A204.1 (cell line): ENCODE measurements around the gene BRD4.

Experiments
- FAIRE-seq: peaks from 2 replicates; lab custom pipeline; 2012; peaks lifted over from hg19 to GRCh38; lab: Jason Lieb, UNC

Gene BRD4

GRCh38 chr19:15265214-15265849, 67.0 kb downstream of the BRD4 start:
- no peak for FAIRE-seq

DNA sequence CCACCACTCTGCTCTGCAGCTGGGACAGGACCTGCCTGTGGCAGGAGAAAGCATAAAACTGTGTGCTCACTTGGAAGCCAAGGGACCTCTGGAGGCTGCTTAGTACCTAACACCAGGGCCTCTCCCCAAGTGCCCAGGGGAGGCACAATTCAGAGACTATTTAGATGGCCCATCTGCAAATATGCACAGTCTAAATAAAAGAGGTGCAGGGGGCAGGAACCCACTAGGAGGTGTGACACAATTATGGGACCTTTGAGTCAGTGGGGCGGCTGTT, 67.5 kb downstream of the BRD4 start:
- no peak for FAIRE-seq

GRCh38 chr19:15264061-15264932, 68.0 kb downstream of the BRD4 start:
- FAIRE-seq: no peak

GRCh38 chr19:15263361-15263985, 68.9 kb downstream of the BRD4 start:
- no peak for FAIRE-seq

DNA sequence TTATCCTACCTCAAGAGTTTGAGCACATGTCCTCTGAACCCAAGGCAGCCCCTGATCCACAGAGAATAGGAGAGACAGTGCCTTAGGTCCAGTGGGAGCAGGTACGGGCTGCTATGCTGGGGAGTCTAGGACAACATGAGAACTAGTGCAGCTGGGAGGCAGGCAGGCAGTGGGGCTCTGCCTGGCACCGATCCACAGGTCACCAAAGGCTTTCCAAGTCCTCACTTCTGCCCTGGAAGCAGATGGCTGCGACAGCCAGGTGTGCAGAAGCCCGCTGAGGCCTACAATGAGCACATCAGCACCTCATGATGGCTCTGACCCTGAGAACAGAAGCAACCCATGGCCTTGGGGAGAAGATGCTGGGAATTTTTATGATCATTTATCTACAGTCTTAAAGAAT, 70.3 kb downstream of the BRD4 start:
- FAIRE-seq: no peak

- no peak for FAIRE-seq
These were observed 71.4 kb downstream of the BRD4 start for GRCh38 chr19:15260939-15261338.

DNA sequence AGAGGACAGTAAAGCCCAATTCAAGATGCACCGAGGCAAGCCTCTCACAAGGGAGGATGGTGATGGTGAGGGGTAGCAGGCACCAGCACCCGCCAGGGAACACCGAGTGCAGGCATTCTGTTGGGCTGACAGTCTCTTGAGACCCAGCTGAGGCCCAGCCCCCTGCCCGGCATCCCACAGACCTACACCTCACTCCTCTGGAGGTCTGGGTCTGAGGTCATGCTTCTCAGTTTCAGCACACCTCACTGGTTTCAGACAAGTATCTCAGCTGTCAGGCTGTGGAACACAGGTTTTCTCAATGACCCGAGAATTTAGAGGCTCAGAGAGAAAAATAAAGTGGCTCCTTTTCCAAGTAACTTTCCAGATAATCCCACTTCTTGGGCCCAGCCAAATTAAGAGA, 72.4 kb downstream of the BRD4 start:
- no peak for FAIRE-seq

DNA sequence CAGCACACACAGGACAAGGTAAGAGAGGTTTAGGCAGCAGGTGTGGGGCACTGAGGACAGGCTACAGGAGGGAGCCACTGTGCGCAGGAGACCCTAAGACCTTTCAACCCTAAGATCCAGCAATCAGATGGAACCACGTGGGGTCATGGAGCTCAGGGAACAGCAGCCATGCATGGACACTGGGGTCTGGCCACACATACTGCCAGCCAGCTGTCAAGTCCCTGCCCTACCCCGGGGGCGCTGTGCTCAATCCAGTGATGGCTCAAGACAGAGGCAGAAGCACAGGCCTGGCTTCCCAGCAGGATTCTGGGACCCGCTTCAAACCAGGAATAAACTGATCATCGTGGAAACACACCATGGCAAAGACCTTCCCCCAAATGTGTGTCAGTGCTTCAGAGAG, 74.6 kb downstream of the BRD4 start:
- FAIRE-seq: no peak

DNA sequence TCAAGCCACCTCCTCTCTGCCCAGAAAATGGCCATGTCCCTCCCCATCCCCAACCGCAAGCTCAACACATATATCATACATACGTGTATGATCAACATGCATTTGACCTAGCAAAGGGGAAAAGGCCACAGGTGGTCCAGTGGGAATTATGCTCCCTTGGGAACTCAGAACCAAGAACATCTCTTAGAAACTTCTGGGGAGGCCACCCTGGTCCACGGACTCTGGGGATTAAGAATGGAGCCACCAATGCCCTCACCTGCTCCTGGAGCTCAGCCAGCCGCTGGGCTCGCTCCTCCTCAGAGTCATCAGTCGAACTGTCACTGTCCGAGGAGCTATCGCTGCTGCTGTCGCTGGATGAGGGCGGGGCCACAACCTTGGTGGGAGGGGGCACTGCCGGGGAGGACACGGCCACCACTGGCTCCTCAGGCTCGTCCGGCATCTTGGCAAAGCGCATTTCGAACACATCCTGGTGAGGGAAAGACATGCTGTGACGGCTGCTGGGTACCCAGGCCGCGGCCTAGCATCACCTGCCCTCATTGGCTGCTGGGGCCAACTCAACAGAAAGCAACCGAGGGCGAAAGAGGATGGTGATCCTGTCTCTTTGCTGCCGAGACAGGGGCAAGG, 75.5 kb downstream of the BRD4 start:
- no peak for FAIRE-seq

- no peak for FAIRE-seq
These were observed 76.9 kb downstream of the BRD4 start for GRCh38 chr19:15255359-15255990.

- no peak for FAIRE-seq
These were observed 77.8 kb downstream of the BRD4 start for GRCh38 chr19:15254547-15254946.

DNA sequence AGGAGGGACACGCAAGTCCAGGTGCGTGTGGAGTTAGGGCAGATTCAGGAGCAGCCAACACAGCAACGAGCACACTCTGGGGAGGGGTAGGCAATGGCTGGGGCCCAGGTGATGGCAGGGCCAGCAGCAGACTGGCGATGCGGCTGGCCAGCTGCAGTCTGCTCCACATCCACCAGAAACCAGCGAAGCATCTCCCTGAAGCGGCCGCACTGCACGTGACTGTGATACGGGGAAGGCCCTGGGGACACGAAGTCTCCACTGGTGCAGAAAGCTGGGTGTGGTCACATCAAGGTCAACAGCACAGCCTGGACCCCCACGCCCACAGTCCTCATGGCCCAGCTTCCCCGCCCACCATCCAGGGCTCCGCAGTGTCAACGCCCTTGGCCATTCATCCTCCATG, 78.8 kb downstream of the BRD4 start:
- no peak for FAIRE-seq

- no peak for FAIRE-seq
These were observed 79.3 kb downstream of the BRD4 start for GRCh38 chr19:15253061-15253460.

GRCh38 chr19:15252398-15253018, 79.8 kb downstream of the BRD4 start:
- FAIRE-seq: no peak

DNA sequence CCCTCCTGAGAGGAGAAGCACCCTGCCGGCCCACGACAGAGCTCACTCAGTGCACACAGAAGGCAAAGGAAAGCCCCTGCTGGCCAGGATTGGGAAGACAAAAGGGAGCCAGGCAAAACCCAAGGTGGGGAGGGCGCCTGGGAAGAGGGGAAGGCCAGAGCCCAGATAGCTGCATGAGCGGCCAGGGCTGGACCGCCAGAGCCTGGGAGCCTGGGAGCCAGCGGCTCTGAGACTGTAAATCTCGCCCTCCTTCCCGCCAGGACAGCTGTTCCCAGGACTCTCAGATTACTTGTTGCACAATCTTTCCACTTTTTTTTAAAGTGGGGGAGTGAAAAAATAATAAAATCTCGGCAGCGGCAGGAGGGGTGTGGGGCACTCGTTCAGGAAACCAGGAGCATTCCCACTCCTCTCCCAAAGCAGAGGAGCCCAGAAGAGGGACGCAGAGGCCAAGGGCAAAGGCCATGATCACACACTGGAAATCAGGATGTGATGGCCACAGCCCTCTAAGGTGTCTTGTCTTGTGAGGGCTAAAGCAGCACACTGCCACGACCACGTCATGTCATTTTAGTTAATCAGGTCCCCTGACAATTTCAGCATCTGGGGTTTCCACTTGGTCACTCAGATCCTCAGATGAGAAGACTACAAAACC, 80.5 kb downstream of the BRD4 start:
- FAIRE-seq: no peak

GRCh38 chr19:15251010-15251748, 81.2 kb downstream of the BRD4 start:
- no peak for FAIRE-seq

DNA sequence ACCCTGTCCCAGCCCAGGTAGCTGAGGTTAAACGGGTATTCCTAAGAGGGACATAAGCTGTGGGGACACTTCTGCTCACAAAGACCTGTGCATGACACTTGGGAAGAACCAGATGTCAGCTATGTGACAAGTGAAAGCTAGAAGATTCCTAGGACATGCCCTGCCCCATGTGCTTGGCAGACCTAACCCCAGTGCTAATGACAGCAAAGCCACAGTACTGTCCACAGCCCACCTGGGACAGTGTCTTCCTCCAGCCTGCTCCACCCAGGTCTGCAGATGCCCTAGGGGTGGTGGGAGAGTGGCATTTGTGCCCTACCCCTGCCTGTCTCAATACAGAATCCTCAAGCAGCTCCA, 81.7 kb downstream of the BRD4 start:
- FAIRE-seq: no peak

GRCh38 chr19:15249972-15250639, 82.2 kb downstream of the BRD4 start:
- FAIRE-seq: no peak

DNA sequence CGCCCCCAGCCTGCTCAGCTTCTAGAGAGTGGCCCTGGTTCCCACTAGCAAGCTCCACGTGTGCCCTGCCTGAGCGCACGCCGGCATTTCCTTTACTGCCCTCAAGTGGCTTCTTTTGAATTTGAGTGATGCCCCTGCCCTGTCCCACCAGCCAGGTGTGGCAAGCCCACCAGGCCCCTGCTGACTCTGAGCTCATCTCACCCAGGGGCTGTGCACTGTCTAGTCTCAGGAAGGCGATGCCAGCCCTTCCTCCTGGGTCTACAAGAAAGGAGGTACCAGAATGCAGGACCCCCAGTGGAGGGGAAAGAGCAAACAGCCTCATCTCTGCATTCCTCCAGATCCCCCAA, 82.8 kb downstream of the BRD4 start:
- no peak for FAIRE-seq

GRCh38 chr19:15248648-15249527, 83.5 kb downstream of the BRD4 start:
- FAIRE-seq: no peak
